GM10248 (cell line): Measurements from ENCODE around the gene TMEM245.

Experiments used
- CTCF ChIA-PET: fragments of 300-600 bp; sonication (Branson Sonifier 250); formaldehyde crosslinking; extraction: SDS; loops from one replicate; lab custom pipeline; 2021; ENCODE audit warnings: antibody characterized with exemption; lab: Yijun Ruan, JAX
- POLR2A ChIA-PET: fragments of 350-650 bp; sonication (Branson Sonifier 250); formaldehyde crosslinking; extraction: SDS; loops from one replicate; lab custom pipeline; 2020; ENCODE audit warnings: antibody characterized with exemption; lab: Yijun Ruan, JAX
- DNase-seq: peaks from one replicate; pipeline ENCODE4 v3.0.0; 2012; ENCODE audit errors: extremely low spot score
- TF ChIP-seq, protein P1 (sequence below): IDR thresholded peaks from 2 replicates; pipeline ENCODE4 v1.5.1; 2012; ENCODE audit warnings: mild to moderate bottlenecking, low read depth; ENCODE audit errors: extremely low read depth, missing control alignments, control extremely low read depth

The TMEM245 gene

DNA sequence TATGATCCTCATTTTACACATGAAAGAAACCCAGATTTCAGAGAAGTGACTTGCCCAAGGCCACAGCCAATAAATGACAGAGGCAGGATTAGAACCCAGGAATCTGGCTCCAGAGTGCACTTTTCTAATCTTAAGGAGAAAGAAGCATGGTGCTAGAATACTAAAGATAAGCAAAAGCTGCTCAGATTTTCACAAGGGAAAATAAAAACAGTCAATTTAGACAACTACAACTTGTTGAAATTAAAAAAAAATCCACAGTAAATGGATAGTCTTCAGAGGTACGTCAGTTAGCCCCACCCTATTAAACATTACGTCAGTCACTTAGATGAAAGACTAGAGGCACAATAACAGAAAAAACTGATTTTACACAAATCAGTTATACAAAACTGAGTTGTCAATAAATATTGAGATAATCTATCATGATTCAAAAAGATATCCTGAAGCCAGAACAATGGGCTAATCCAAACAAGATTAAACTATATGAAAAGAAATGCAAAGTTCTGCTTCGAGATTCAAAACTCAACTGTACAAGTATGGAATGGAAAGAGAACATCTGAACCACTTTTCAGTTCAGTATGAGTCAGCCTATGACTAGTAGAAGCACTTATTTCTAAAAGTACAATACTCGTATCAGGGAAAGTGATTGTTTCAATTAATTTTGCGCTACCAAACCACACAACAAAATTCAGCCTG lies 9.3 kb downstream of the TMEM245 start:
- TF ChIP-seq, protein P1, sequence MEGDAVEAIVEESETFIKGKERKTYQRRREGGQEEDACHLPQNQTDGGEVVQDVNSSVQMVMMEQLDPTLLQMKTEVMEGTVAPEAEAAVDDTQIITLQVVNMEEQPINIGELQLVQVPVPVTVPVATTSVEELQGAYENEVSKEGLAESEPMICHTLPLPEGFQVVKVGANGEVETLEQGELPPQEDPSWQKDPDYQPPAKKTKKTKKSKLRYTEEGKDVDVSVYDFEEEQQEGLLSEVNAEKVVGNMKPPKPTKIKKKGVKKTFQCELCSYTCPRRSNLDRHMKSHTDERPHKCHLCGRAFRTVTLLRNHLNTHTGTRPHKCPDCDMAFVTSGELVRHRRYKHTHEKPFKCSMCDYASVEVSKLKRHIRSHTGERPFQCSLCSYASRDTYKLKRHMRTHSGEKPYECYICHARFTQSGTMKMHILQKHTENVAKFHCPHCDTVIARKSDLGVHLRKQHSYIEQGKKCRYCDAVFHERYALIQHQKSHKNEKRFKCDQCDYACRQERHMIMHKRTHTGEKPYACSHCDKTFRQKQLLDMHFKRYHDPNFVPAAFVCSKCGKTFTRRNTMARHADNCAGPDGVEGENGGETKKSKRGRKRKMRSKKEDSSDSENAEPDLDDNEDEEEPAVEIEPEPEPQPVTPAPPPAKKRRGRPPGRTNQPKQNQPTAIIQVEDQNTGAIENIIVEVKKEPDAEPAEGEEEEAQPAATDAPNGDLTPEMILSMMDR = no peak
- DNase-seq = peak; percentile 22
- CTCF ChIA-PET = interaction anchor here (0.8 to 3.6 kb wide), 7 partner anchors 8 to 330 kb away, joined by 3 to 25 read pairs (median 3); partner anchors contain the start of gene TMEM245
- POLR2A ChIA-PET = no interaction called here

DNA sequence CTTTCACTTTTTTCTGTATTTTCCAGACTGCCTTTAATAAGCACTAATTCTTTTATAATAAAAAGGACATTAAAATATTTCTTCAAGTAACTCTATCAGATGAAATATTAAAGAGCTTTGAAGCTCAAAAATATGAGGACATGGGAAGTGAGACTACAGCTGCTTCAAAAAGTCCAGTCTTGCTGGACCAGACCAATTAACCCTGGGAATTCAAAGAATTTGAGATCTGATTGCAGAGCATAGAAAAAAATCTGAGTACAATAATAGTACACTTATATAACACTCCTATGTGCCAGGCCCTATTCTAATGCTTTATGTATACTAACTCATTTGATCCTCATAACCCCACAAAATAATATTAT lies 9.8 kb downstream of the TMEM245 start:
- CTCF ChIA-PET = interaction anchor here (0.8 to 3.6 kb wide), 5 partner anchors 9 to 22 kb away, joined by 3 to 25 read pairs (median 4); partner anchors contain the start of gene TMEM245
- POLR2A ChIA-PET = no interaction called here
- TF ChIP-seq, protein P1 = no peak
- DNase-seq = no peak

DNA sequence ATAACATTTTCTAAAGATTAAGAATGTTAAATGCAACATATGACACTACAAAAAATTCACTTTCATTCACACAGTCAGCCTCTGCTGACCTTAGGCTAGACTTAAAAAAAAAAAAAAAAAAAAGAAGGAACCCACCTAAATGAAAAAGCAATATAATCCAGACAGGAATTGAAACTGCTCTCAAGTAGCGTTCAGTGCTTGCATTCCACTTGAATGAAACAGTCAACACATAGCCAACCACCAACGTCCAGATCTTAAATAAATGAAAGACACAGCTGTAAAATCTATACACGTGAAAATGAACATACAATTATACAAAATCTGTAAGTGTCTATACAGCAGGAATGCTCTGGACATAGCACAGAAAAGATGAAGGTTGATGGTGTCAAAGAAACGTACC lies 11.4 kb downstream of the TMEM245 start:
- DNase-seq = no peak
- CTCF ChIA-PET = interaction anchor here (1.2 to 3.6 kb wide), 2 partner anchors 10 to 12 kb away, joined by 4 to 25 read pairs; partner anchors contain the start of gene TMEM245
- TF ChIP-seq, protein P1 = no peak
- POLR2A ChIA-PET = interaction anchor here (0.8 kb wide), 1 partner anchor 12 kb away, joined by 4 read pairs; no protein-coding TSS in a partner anchor

DNA sequence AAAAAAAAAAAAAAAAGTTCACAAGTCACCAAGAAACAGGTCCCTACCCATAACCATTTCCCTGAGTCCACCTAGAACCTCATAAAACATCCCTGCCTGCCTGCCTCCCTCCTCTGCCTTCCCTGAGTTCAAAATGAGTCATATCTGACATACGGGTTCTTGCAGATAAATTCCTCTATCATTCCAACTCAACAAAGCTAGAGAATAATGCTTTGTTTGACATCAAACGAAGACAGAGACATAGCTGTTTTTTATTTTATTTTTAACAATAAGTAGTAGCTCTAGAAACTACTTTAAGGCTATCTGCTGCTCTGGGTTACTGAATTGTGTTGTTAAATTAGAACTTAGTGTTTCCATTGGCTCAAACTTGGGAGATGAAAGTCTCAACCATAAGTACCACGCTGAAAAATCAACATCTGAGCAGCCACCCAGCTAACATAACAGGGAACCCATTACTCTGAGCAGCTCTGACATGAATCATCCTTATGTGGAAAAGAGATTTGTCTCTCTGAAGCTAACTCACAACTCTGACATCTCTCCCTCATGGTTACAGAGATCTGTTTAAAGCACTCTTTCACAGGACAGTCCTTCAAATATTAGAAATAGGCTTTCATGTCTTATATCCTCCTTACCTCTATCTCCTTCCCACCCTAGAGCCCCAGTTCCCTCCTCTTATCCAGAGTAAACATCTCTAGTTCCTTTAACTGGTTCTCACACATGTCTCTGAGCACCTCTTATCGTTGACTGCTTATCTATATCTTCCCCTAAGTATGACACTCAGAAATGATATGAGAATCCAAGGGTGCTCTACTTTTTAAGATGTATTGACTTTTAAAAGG lies 12.1 kb downstream of the TMEM245 start:
- POLR2A ChIA-PET = interaction anchor here (0.8 kb wide), 1 partner anchor 13 kb away, joined by 4 read pairs; no protein-coding TSS in a partner anchor

DNA sequence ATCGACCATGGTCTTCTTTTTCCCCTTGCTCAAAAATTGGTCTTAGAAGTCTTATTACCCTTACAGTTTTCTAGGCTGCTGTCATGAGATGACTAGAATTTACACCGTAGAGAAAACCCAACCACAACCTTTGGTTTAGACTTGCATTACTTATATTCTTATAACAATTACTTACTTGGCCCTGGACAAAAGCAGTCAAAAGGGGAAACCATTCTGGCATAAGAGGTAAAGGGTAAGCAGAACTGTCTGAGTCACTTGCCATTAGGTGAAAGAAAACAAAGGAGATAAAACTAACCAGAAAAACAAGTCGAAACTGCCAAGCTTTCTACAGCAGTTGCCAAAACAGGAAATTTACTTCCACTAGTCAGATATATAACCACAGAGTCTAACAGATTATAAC lies 17.9 kb downstream of the TMEM245 start:
- TF ChIP-seq, protein P1 = no peak
- POLR2A ChIA-PET = no interaction called here
- CTCF ChIA-PET = no interaction called here
- peak; percentile 28 for DNase-seq

More for the DNA sequence above, 12.1 kb downstream of the TMEM245 start:
- DNase-seq = no peak
- CTCF ChIA-PET = interaction anchor here (1.2 to 3.6 kb wide), 2 partner anchors 11 kb away, joined by 4 to 25 read pairs; partner anchors contain the start of gene TMEM245
- TF ChIP-seq, protein P1 = no peak

DNA sequence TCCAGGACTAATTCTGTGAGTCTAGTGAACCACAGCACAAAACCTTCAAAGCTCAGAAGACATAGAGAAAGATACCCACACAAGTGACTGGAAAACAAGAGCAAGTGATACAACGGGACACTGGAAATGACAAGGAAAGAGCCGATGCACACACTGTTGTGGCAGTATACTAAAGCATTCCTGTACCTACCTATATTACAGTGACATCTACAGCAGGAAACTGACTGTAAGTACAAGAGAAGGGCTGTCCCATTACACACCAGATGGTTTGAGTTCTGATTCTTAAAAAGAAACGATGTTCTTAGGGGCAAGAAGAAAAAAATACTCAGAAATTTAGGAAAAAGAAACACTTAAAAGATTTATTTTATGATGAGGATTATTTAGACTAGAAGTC lies 18.5 kb downstream of the TMEM245 start:
- TF ChIP-seq, protein P1 = no peak
- ChIA-PET CTCF (interaction anchor here (0.8 to 1.8 kb wide), 7 partner anchors 8 to 310 kb away, joined by 3 to 7 read pairs (median 4); no protein-coding TSS in a partner anchor), POLR2A (no interaction called here)
- no peak for DNase-seq
